Lung (tissue), 12 donors: ENCODE results near the gene MYLK3. TPM values are rescaled to one million over a fixed set of nuclear protein-coding genes. Genes with fewer than 3 reads are reported as not detected.

Experiments
- ATAC-seq: fragments of 200-7000 bp; cut with Tn5 transposase; one replicate; pipeline ENCODE4 v1.9.1; 2020; ENCODE audit warnings: moderate number of reproducible peaks; ENCODE audit not compliant: insufficient read depth, low FRiP score
- DNase-seq, 3 donors: peaks; one replicate each; pipeline ENCODE4 v3.0.0-alpha.2; 2013 to 2017
- H3K27ac ChIP-seq, 2 donors: one replicate each; pipeline ENCODE4 v1.5.1; 2013; ENCODE audit warnings: mild to moderate bottlenecking in 2 of 2, moderate library complexity in 2 of 2, control low read depth in 1 of 2, inconsistent platforms in 1 of 2, low read depth in 1 of 2, low read length in 1 of 2
- H3K27me3 ChIP-seq, 3 donors: one replicate each; pipeline ENCODE4 v1.5.1; 2013; ENCODE audit warnings: low read length in 2 of 3; ENCODE audit not compliant: control insufficient read depth in 3 of 3, insufficient read depth in 3 of 3
- H3K36me3 ChIP-seq, 4 donors: one replicate each; pipeline ENCODE4 v1.5.1; 2013; ENCODE audit warnings: low read length in 4 of 4, mild to moderate bottlenecking in 1 of 4, moderate library complexity in 1 of 4; ENCODE audit not compliant: control insufficient read depth in 4 of 4, insufficient read depth in 4 of 4
- H3K4me1 ChIP-seq, 5 donors: one replicate each; pipeline ENCODE4 v1.5.1; 2013; ENCODE audit warnings: low read length in 5 of 5, mild to moderate bottlenecking in 2 of 5, moderate library complexity in 1 of 5; ENCODE audit not compliant: control insufficient read depth in 5 of 5, insufficient read depth in 5 of 5
- H3K4me3 ChIP-seq: one replicate; pipeline ENCODE4 v1.5.1; 2013; ENCODE audit warnings: mild to moderate bottlenecking, control low read depth, moderate library complexity
- H3K9ac ChIP-seq, 2 donors: one replicate each; pipeline ENCODE4 v1.5.1; 2013; ENCODE audit warnings: low read length in 2 of 2, control low read depth in 1 of 2; ENCODE audit not compliant: insufficient read depth in 1 of 2
- H3K9me3 ChIP-seq, 4 donors: one replicate each; pipeline ENCODE4 v1.5.1; 2013; ENCODE audit warnings: low read length in 3 of 4, mild to moderate bottlenecking in 1 of 4, moderate library complexity in 1 of 4; ENCODE audit not compliant: control insufficient read depth in 4 of 4, insufficient read depth in 3 of 4
- CTCF ChIP-seq: IDR thresholded peaks from 2 replicates; pipeline ENCODE4 v1.5.1; 2012; ENCODE audit warnings: mild to moderate bottlenecking; ENCODE audit errors: control extremely low read depth, extremely low read depth
- WGBS, 2 donors: extraction: QIAGEN DNeasy Blood & Tissue Kit; methylation state at CpG; one replicate each; pipeline ENCODE4 v1.1.7; 2013; 5-methylcytosine and 5-hydroxymethylcytosine counted together
- polyA plus RNA-seq, 2 donors: library from polyadenylated mRNA; stranded (reverse); fragments of 200-250 nt; gene quantifications; one replicate each; pipeline ENCODE4 v1.2.1, GENCODE V29; 2013
- total RNA-seq, 2 donors: library from RNA; depleted of rRNA in 1 of 2; stranded (reverse); fragments of >200 nt in 1 of 2; gene quantifications; one replicate each; pipeline ENCODE4 v1.2.1, GENCODE V29; 2014 to 2021
- donor health status: control.
- donor health status: control.
- donor health status: Bipolar disorder and iron deficiency.
- donor health status: healthy.
- donor health status: DM: yes; HTN: yes; CAD: no.

MYLK3 gene
- total and polyA plus RNA-seq, 4 donors, result 0.16 to 4.6 (median 1.4) TPM

- WGBS, 2 donors, result 82 to 91% methylated on average over 23 of the region's 23 CpGs
- no peak overlapping the region for H3K4me3 ChIP-seq
- H3K36me3 ChIP-seq, result no peaks in the 10 kb centered on the region
- ATAC-seq (no peak), DNase-seq (peak in 2 of 3 donors; percentile 14 to 18)
- H3K27ac ChIP-seq, result peak overlapping the region in 1 of 2 donors; percentile 47
- no peak for TF ChIP-seq CTCF
- no peaks in the 10 kb centered on the region for H3K27me3 ChIP-seq
- H3K9ac ChIP-seq, result no peak overlapping the region
- no peaks in the 10 kb centered on the region for H3K4me1 ChIP-seq
- H3K9me3 ChIP-seq, result peaks cover 0 to 2% (median 0%) of the 10 kb centered on the region in 4 donors
Observed at GRCh38 chr16:46731691-46732555, 16.2 kb downstream of the MYLK3 start.

GRCh38 chr16:46730801-46731690, 17.1 kb downstream of the MYLK3 start:
- ATAC-seq (no peak), DNase-seq (peak in 1 of 3 donors; percentile 12)
- TF ChIP-seq CTCF, result no peak
- Histone ChIP-seq H3K27me3 (no peaks in the 10 kb centered on the region), H3K4me3 (no peak overlapping the region), H3K27ac (peak overlapping the region in 1 of 2 donors; percentile 47), H3K9ac (no peak overlapping the region), H3K9me3 (peaks cover 0 to 2% (median 0%) of the 10 kb centered on the region in 4 donors), H3K36me3 (no peaks in the 10 kb centered on the region), H3K4me1 (no peaks in the 10 kb centered on the region)
- WGBS, 2 donors, result 68 to 83% methylated on average over 17 of the region's 17 CpGs

GRCh38 chr16:46730126-46730525, 18.0 kb downstream of the MYLK3 start:
- TF ChIP-seq CTCF, result no peak
- ATAC-seq, result no peak
- WGBS, 2 donors, result 91 to 97% methylated on average over 8 of the region's 8 CpGs
- Histone ChIP-seq H3K4me1 (no peaks in the 10 kb centered on the region), H3K4me3 (no peak overlapping the region), H3K9ac (no peak overlapping the region), H3K36me3 (no peaks in the 10 kb centered on the region), H3K27me3 (no peaks in the 10 kb centered on the region), H3K27ac (no peak overlapping the region), H3K9me3 (peaks cover 0 to 2% (median 0%) of the 10 kb centered on the region in 4 donors)
- no peak for DNase-seq
